Activated B cell treated with CpG ODN at 0.5 μM for 24 hours (primary cell): ENCODE measurements around the gene DNAJC27. TPM values are rescaled to one million over a fixed set of nuclear protein-coding genes. Genes with fewer than 3 reads are reported as not detected.
"Not testable (repeated sequence)": the region's sequence is repeated elsewhere in the genome, so short reads cannot be mapped to it uniquely, and the experiment has no call there.

Experiments
- ATAC-seq: fragments of 200-7000 bp; cut with Tn5 transposase; one replicate; pipeline ENCODE4 v1.10.0; 2021; ENCODE audit warnings: low read depth, mild to moderate bottlenecking, moderate library complexity
- CTCF ChIA-PET: fragments of 350-600 bp; sonication (Branson Sonifier 250); formaldehyde crosslinking; loops from one replicate; lab custom pipeline; 2021; ENCODE audit warnings: antibody characterized with exemption; lab: Charles Lee
- POLR2A ChIA-PET: fragments of 350-600 bp; sonication (Branson Sonifier 250); formaldehyde crosslinking; loops from one replicate; lab custom pipeline; 2021; ENCODE audit warnings: antibody characterized with exemption; lab: Charles Lee
- DNase-seq: peaks from one replicate; pipeline ENCODE4 v3.0.0; 2022
- H3K27ac Mint-ChIP-seq: one replicate; pipeline ENCODE4 v1.8.0; 2020; ENCODE audit warnings: mixed read lengths
- H3K27me3 Mint-ChIP-seq: one replicate; pipeline ENCODE4 v1.8.0; 2021; ENCODE audit warnings: mixed read lengths
- H3K36me3 Mint-ChIP-seq: one replicate; pipeline ENCODE4 v1.8.0; 2021; ENCODE audit warnings: low read depth, mixed read lengths
- H3K4me1 Mint-ChIP-seq: one replicate; pipeline ENCODE4 v1.8.0; 2021; ENCODE audit warnings: mixed read lengths
- H3K4me3 Mint-ChIP-seq: one replicate; pipeline ENCODE4 v1.8.0; 2020; ENCODE audit warnings: mild to moderate bottlenecking, mixed read lengths
- H3K9me3 Mint-ChIP-seq: one replicate; pipeline ENCODE4 v1.8.0; 2020; ENCODE audit warnings: mixed read lengths
- CTCF ChIP-seq: fragments of 200-600 bp; IDR thresholded peaks from one replicate; pipeline ENCODE4 v1.8.0; 2022; ENCODE audit warnings: antibody characterized with exemption, mild to moderate bottlenecking
- intact Hi-C: fragments of 100-400 bp; cut with micrococcal nuclease; formaldehyde crosslinking; loops from one replicate; pipeline ENCODE4 v1.15.1; 2024
- total RNA-seq: library from RNA; stranded (reverse); gene quantifications from 2 replicates; pipeline ENCODE4 v1.2.3, GENCODE V29; 2022

The DNAJC27 gene
- total RNA-seq, 1 donor from 2014 or later, result 9.7 TPM

- no peak for DNase-seq
- intact Hi-C loops, result no loop called here
- ChIA-PET CTCF (no interaction called here), POLR2A (no interaction called here)
- Mint-ChIP-seq H3K27me3 (peaks cover 16% of the 10 kb centered on the region), H3K4me3 (no peak overlapping the region), H3K9me3 (no peaks in the 10 kb centered on the region), H3K4me1 (no peaks in the 10 kb centered on the region), H3K27ac (no peak overlapping the region), H3K36me3 (no peaks in the 10 kb centered on the region)
- TF ChIP-seq CTCF, result no peak
- no peak for ATAC-seq
Measured at GRCh38 chr2:25002066-25002465, 30.3 kb upstream of the DNAJC27 start.

GRCh38 chr2:25001325-25001637 is 29.5 kb upstream of the DNAJC27 start:
- Mint-ChIP-seq H3K27me3 (peaks cover 16% of the 10 kb centered on the region), H3K27ac (no peak overlapping the region), H3K4me3 (no peak overlapping the region), H3K9me3 (no peaks in the 10 kb centered on the region), H3K4me1 (no peaks in the 10 kb centered on the region), H3K36me3 (no peaks in the 10 kb centered on the region)
- ChIA-PET CTCF (no interaction called here), POLR2A (no interaction called here)
- DNase-seq, result no peak
- no peak for TF ChIP-seq CTCF
- no peak for ATAC-seq
- intact Hi-C loops, result no loop called here

GRCh38 chr2:25000503-25001324 is 29.0 kb upstream of the DNAJC27 start:
- Mint-ChIP-seq H3K9me3 (no peaks in the 10 kb centered on the region), H3K27ac (no peak overlapping the region), H3K27me3 (peaks cover 16% of the 10 kb centered on the region), H3K4me1 (no peaks in the 10 kb centered on the region), H3K4me3 (no peak overlapping the region), H3K36me3 (no peaks in the 10 kb centered on the region)
- intact Hi-C loops, result no loop called here
- DNase-seq (no peak), ATAC-seq (no peak)
- TF ChIP-seq CTCF, result no peak
- CTCF ChIA-PET, result no interaction called here
- POLR2A ChIA-PET, result no interaction called here

- POLR2A ChIA-PET, result no interaction called here
- H3K4me1 Mint-ChIP-seq, result no peaks in the 10 kb centered on the region
- no peak for ATAC-seq
Measured at GRCh38 chr2:25000036-25000435, 28.3 kb upstream of the DNAJC27 start.

GRCh38 chr2:24999097-24999496 is 27.3 kb upstream of the DNAJC27 start:
- ATAC-seq, H3K27ac Mint-ChIP-seq, DNase-seq, H3K9me3 Mint-ChIP-seq, intact Hi-C loops, H3K4me1 Mint-ChIP-seq, CTCF ChIA-PET, H3K4me3 Mint-ChIP-seq, H3K36me3 Mint-ChIP-seq, POLR2A ChIA-PET: not testable (repeated sequence)
- H3K27me3 Mint-ChIP-seq, result peaks cover 12% of the 10 kb centered on the region

More at GRCh38 chr2:25000036-25000435, 28.3 kb upstream of the DNAJC27 start:
- Mint-ChIP-seq H3K27ac (no peak overlapping the region), H3K27me3 (peaks cover 12% of the 10 kb centered on the region), H3K9me3 (no peaks in the 10 kb centered on the region), H3K4me3 (no peak overlapping the region), H3K36me3 (no peaks in the 10 kb centered on the region)
- no peak for TF ChIP-seq CTCF
- intact Hi-C loops, result no loop called here
- CTCF ChIA-PET, result no interaction called here
- no peak for DNase-seq
